ENCODE measurements around the gene ZNF135. TPM values are rescaled to one million over a fixed set of nuclear protein-coding genes. Genes with fewer than 3 reads are reported as not detected.

The ZNF135 gene
- total and polyA plus RNA-seq, 10 of the 15 experiments (the other 5 are each of a cell fraction or from before 2014, with no cell fraction given) = 0.04 TPM; not detected in 9

DNA sequence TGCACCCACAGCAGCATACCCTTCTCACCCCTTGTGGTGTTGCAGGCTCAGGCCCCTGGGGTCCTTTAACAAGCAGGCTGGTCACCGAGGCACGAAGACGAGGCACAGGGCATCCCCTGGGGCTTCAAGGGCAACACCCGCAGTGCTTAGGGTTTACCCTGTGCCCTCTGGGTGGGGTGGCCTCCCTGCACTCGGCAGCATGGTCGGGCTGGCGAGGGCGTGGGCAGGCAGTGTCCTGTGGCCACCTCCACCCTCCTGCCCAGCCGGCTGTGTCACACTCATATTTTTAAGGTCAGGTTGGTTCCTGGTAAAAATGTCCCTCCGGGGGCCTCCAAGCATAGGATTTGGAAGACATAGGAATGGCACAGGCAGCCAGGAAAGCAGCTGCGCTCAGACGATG is 11.4 kb upstream of the ZNF135 start:
- DNase-seq (ENCODE audit: low read depth, low spot score) (no peak), ATAC-seq (no peak), FAIRE-seq (no peak)
- Histone ChIP-seq H3K4me3 (no peak overlapping the region), H3K27ac (ENCODE audit: control insufficient read depth, insufficient read depth) (no peak overlapping the region), H3K79me2 (ENCODE audit: control insufficient read depth, insufficient read depth, low read length) (no peaks in the 10 kb centered on the region), H3K9ac (ENCODE audit: control insufficient read depth, insufficient read depth, low read length) (no peak overlapping the region), H2AFZ (ENCODE audit: control insufficient read depth, low read depth, low read length) (no peak overlapping the region), H4K20me1 (ENCODE audit: control insufficient read depth, insufficient read depth) (no peaks in the 10 kb centered on the region), H3K27me3 (replicated peaks in 1 of 2; ENCODE audit: control insufficient read depth in 2 of 2, insufficient read depth in 2 of 2, low read length in 1 of 2) (no peaks in the 10 kb centered on the region), H3K36me3 (ENCODE audit: control insufficient read depth in 2 of 2, insufficient read depth in 2 of 2, low read length in 1 of 2) (no peaks in the 10 kb centered on the region), H3K9me3 (replicated peaks; ENCODE audit: control insufficient read depth, insufficient read depth, low read length) (peaks cover 2% of the 10 kb centered on the region; the same call in 1 of the 3 replicates), H3K4me2 (ENCODE audit: control insufficient read depth, insufficient read depth) (no peak overlapping the region), H3K4me1 (ENCODE audit: control insufficient read depth, insufficient read depth, low read length) (no peaks in the 10 kb centered on the region)
- SMC1A ChIA-PET (ENCODE audit: uncharacterized antibody, unreplicated experiment) = no interaction called here
- CTCF ChIA-PET = no interaction called here
- in situ Hi-C loops (cut with MboI) (no loop called here), intact Hi-C loops (cut with micrococcal nuclease; ENCODE audit: unreplicated experiment) (no loop called here)
- WGBS (ENCODE audit: insufficient coverage, insufficient replicate concordance, low lambda C conversion rate, missing lambda C conversion rate) = 45% methylated on average over 12 of the region's 12 CpGs
- TF ChIP-seq, protein P1, sequence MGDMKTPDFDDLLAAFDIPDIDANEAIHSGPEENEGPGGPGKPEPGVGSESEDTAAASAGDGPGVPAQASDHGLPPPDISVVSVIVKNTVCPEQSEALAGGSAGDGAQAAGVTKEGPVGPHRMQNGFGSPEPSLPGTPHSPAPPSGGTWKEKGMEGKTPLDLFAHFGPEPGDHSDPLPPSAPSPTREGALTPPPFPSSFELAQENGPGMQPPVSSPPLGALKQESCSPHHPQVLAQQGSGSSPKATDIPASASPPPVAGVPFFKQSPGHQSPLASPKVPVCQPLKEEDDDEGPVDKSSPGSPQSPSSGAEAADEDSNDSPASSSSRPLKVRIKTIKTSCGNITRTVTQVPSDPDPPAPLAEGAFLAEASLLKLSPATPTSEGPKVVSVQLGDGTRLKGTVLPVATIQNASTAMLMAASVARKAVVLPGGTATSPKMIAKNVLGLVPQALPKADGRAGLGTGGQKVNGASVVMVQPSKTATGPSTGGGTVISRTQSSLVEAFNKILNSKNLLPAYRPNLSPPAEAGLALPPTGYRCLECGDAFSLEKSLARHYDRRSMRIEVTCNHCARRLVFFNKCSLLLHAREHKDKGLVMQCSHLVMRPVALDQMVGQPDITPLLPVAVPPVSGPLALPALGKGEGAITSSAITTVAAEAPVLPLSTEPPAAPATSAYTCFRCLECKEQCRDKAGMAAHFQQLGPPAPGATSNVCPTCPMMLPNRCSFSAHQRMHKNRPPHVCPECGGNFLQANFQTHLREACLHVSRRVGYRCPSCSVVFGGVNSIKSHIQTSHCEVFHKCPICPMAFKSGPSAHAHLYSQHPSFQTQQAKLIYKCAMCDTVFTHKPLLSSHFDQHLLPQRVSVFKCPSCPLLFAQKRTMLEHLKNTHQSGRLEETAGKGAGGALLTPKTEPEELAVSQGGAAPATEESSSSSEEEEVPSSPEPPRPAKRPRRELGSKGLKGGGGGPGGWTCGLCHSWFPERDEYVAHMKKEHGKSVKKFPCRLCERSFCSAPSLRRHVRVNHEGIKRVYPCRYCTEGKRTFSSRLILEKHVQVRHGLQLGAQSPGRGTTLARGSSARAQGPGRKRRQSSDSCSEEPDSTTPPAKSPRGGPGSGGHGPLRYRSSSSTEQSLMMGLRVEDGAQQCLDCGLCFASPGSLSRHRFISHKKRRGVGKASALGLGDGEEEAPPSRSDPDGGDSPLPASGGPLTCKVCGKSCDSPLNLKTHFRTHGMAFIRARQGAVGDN (IDR thresholded peaks at IDR 0.05) = no peak
- TF ChIP-seq ATF7 (IDR thresholded peaks at IDR 0.05; ENCODE audit: low read depth) (no peak), CBX3 (IDR thresholded peaks at IDR 0.05; ENCODE audit: borderline replicate concordance, low read depth) (no peak), FOXK2 (IDR thresholded peaks at IDR 0.05) (no peak), HCFC1 (IDR thresholded peaks at IDR 0.05; ENCODE audit: low read length) (no peak), SIN3A (IDR thresholded peaks at IDR 0.05; ENCODE audit: low read depth, low read length) (no peak), NR2C1 (IDR thresholded peaks at IDR 0.05) (no peak), BHLHE40 (IDR thresholded peaks at IDR 0.05; ENCODE audit: borderline replicate concordance in 1 of 2, low read depth in 2 of 2, low read length in 1 of 2) (no peak), MEF2B (IDR thresholded peaks at IDR 0.05; ENCODE audit: partially characterized antibody, poor library complexity, severe bottlenecking) (no peak), ZNF384 (IDR thresholded peaks at IDR 0.05; ENCODE audit: borderline replicate concordance, low read depth, low read length) (no peak), SIX5 (IDR thresholded peaks at IDR 0.05; ENCODE audit: low read depth, low read length, severe bottlenecking) (no peak), ZNF24 (IDR thresholded peaks at IDR 0.05) (no peak), IKZF1 (conservative IDR thresholded peaks at IDR 0.05) (no peak), MTA2 (IDR thresholded peaks at IDR 0.05; ENCODE audit: low read depth) (no peak), MEF2A (IDR thresholded peaks at IDR 0.05; ENCODE audit: insufficient read depth, low read depth, low read length) (no peak)
- TF ChIP-seq, protein P2, sequence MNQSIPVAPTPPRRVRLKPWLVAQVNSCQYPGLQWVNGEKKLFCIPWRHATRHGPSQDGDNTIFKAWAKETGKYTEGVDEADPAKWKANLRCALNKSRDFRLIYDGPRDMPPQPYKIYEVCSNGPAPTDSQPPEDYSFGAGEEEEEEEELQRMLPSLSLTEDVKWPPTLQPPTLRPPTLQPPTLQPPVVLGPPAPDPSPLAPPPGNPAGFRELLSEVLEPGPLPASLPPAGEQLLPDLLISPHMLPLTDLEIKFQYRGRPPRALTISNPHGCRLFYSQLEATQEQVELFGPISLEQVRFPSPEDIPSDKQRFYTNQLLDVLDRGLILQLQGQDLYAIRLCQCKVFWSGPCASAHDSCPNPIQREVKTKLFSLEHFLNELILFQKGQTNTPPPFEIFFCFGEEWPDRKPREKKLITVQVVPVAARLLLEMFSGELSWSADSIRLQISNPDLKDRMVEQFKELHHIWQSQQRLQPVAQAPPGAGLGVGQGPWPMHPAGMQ (IDR thresholded peaks at IDR 0.05; ENCODE audit: borderline replicate concordance) = no peak
- TF ChIP-seq, protein P3, sequence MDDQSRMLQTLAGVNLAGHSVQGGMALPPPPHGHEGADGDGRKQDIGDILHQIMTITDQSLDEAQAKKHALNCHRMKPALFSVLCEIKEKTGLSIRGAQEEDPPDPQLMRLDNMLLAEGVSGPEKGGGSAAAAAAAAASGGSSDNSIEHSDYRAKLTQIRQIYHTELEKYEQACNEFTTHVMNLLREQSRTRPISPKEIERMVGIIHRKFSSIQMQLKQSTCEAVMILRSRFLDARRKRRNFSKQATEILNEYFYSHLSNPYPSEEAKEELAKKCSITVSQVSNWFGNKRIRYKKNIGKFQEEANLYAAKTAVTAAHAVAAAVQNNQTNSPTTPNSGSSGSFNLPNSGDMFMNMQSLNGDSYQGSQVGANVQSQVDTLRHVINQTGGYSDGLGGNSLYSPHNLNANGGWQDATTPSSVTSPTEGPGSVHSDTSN (IDR thresholded peaks at IDR 0.05; ENCODE audit: insufficient replicate concordance, low read depth, low read length) = no peak
- TF ChIP-seq, protein P4, sequence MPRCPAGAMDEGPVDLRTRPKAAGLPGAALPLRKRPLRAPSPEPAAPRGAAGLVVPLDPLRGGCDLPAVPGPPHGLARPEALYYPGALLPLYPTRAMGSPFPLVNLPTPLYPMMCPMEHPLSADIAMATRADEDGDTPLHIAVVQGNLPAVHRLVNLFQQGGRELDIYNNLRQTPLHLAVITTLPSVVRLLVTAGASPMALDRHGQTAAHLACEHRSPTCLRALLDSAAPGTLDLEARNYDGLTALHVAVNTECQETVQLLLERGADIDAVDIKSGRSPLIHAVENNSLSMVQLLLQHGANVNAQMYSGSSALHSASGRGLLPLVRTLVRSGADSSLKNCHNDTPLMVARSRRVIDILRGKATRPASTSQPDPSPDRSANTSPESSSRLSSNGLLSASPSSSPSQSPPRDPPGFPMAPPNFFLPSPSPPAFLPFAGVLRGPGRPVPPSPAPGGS (IDR thresholded peaks at IDR 0.05; ENCODE audit: borderline replicate concordance, insufficient read depth, low read depth, low read length, poor library complexity, severe bottlenecking) = no peak
- POLR2A ChIA-PET = no interaction called here
- no TSS peak for BruUV-seq (replicated peaks)
- RAD21 ChIA-PET (ENCODE audit: unreplicated experiment) = no interaction called here
